GM18861 (cell line): Measurements from ENCODE around the gene AKTIP.
"Not testable (repeated sequence)": the region's sequence is repeated elsewhere in the genome, so short reads cannot be mapped to it uniquely, and the experiment has no call there.

Experiments used
- ATAC-seq: cut with Tn5 transposase; IDR thresholded peaks from one replicate; pipeline ENCODE4 v1.9.1; 2021; ENCODE audit not compliant: unreplicated experiment

AKTIP gene

GRCh38 chr16:53502331-53503269, at the start of gene AKTIP:
Gene AKTIP, minus strand, starts transcription at chr16:53503209. Its CDS starts 2,950 bp downstream, at chr16:53500259.
- peak; percentile 15 for ATAC-seq

GRCh38 chr16:53549970-53550690, 47.1 kb upstream of the AKTIP start:
- peak; percentile 80 for ATAC-seq

- no peak for ATAC-seq
These were observed 44.0 kb upstream of the AKTIP start for GRCh38 chr16:53546988-53547391.

GRCh38 chr16:53545433-53545832, 42.4 kb upstream of the AKTIP start:
- no peak for ATAC-seq

GRCh38 chr16:53542283-53542682, 39.3 kb upstream of the AKTIP start:
- no peak for ATAC-seq

GRCh38 chr16:53541326-53541725, 38.3 kb upstream of the AKTIP start:
- no peak for ATAC-seq

- not testable (repeated sequence) for ATAC-seq
These were observed 37.0 kb upstream of the AKTIP start for GRCh38 chr16:53539759-53540718.

GRCh38 chr16:53539346-53539745, 36.3 kb upstream of the AKTIP start:
- not testable (repeated sequence) for ATAC-seq

GRCh38 chr16:53537626-53538025, 34.6 kb upstream of the AKTIP start:
- no peak for ATAC-seq

GRCh38 chr16:53534206-53534605, 31.2 kb upstream of the AKTIP start:
- ATAC-seq, result no peak

- ATAC-seq, result no peak
These were observed 27.7 kb upstream of the AKTIP start for GRCh38 chr16:53530741-53531140.

- no peak for ATAC-seq
These were observed 27.0 kb upstream of the AKTIP start for GRCh38 chr16:53530046-53530445.

- ATAC-seq, result no peak
These were observed 26.5 kb upstream of the AKTIP start for GRCh38 chr16:53529513-53529912.

- ATAC-seq, result no peak
These were observed 25.8 kb upstream of the AKTIP start for GRCh38 chr16:53528797-53529196.

- no peak for ATAC-seq
These were observed 21.1 kb upstream of the AKTIP start for GRCh38 chr16:53523971-53524548.

- no peak for ATAC-seq
These were observed 20.3 kb upstream of the AKTIP start for GRCh38 chr16:53523126-53523804.

- no peak for ATAC-seq
These were observed 16.5 kb upstream of the AKTIP start for GRCh38 chr16:53519417-53520091.

GRCh38 chr16:53518550-53519416, 15.8 kb upstream of the AKTIP start:
- ATAC-seq, result peak; percentile 96
